MM.1S (cell line): ENCODE results near the gene FLII.

Experiments used
- DNase-seq: peaks from one replicate; pipeline ENCODE4 v3.0.0-alpha.2; 2015
- H2AFZ ChIP-seq: fragments of 300-600 bp; sonication (generic); 2 replicates; pipeline ENCODE4 v1.6.0; 2016; ENCODE audit warnings: antibody characterized with exemption, low read length
- H3F3A ChIP-seq: fragments of 300-600 bp; sonication (generic); 2 replicates; pipeline ENCODE4 v1.6.1; 2016; ENCODE audit warnings: mild to moderate bottlenecking, antibody characterized with exemption, low read length, moderate library complexity, mixed read lengths; ENCODE audit not compliant: insufficient read depth
- H3K27ac ChIP-seq: fragments of 300-600 bp; sonication (generic); 2 replicates; pipeline ENCODE4 v1.5.1; 2016; ENCODE audit warnings: mild to moderate bottlenecking, low read length
- H3K27me3 ChIP-seq: fragments of 300-600 bp; sonication (generic); replicated peaks from 2 replicates; pipeline ENCODE4 v1.6.0; 2016; ENCODE audit warnings: low read length; ENCODE audit not compliant: insufficient read depth
- H3K36me3 ChIP-seq: fragments of 300-600 bp; sonication (generic); replicated peaks from 2 replicates; pipeline ENCODE4 v1.6.1; 2016; ENCODE audit warnings: mild to moderate bottlenecking, low read length, mixed read lengths; ENCODE audit not compliant: insufficient read depth
- H3K4me1 ChIP-seq: fragments of 300-600 bp; sonication (generic); 2 replicates; pipeline ENCODE4 v1.6.1; 2016; ENCODE audit warnings: low read length, mixed read lengths
- H3K4me2 ChIP-seq: fragments of 300-600 bp; sonication (generic); 2 replicates; pipeline ENCODE4 v1.6.0; 2016; ENCODE audit warnings: low read depth, low read length
- H3K4me3 ChIP-seq: fragments of 300-600 bp; sonication (generic); 2 replicates; pipeline ENCODE4 v1.5.1; 2016; ENCODE audit warnings: low read length, mixed read lengths
- H3K79me2 ChIP-seq: fragments of 300-600 bp; sonication (generic); 2 replicates; pipeline ENCODE4 v1.6.1; 2016; ENCODE audit warnings: mixed run types, low read length, mixed read lengths
- H3K9ac ChIP-seq: fragments of 300-600 bp; sonication (generic); 2 replicates; pipeline ENCODE4 v1.6.1; 2016; ENCODE audit warnings: low read length, mixed read lengths
- H3K9me2 ChIP-seq: fragments of 300-600 bp; sonication (generic); replicated peaks from 2 replicates; pipeline ENCODE4 v1.6.1; 2016; ENCODE audit warnings: mild to moderate bottlenecking, low read length, mixed read lengths; ENCODE audit not compliant: insufficient read depth
- H3K9me3 ChIP-seq: fragments of 300-600 bp; sonication (generic); replicated peaks from 2 replicates; pipeline ENCODE4 v1.6.1; 2016; ENCODE audit warnings: mild to moderate bottlenecking, low read length, mixed read lengths; ENCODE audit not compliant: insufficient read depth
- H4K20me1 ChIP-seq: fragments of 300-600 bp; sonication (generic); 2 replicates; pipeline ENCODE4 v1.6.1; 2016; ENCODE audit warnings: mild to moderate bottlenecking, low read length, moderate library complexity, mixed read lengths; ENCODE audit not compliant: insufficient read depth
- CTCF ChIP-seq: fragments of 300-600 bp; sonication (generic); IDR thresholded peaks from 2 replicates; pipeline ENCODE4 v1.5.1; 2016; ENCODE audit warnings: antibody characterized with exemption, low read length, mixed read lengths
- EZH2 ChIP-seq: fragments of 300-600 bp; sonication (generic); optimal IDR thresholded peaks from 2 replicates; pipeline ENCODE3; 2017; ENCODE audit warnings: low read depth, mild to moderate bottlenecking, antibody characterized with exemption, low read length, mixed read lengths
- EZH2phosphoT487 ChIP-seq: fragments of 300-600 bp; sonication (generic); IDR thresholded peaks from 2 replicates; pipeline ENCODE4 v1.6.1; 2018; ENCODE audit warnings: antibody characterized with exemption, low read length

FLII gene

GRCh38 chr17:18270046-18270931, 11.8 kb upstream of the FLII start:
- Histone ChIP-seq H3K9ac (no peak overlapping the region), H3K4me2 (no peak overlapping the region), H3F3A (no peaks in the 10 kb centered on the region), H3K36me3 (no peaks in the 10 kb centered on the region), H3K4me1 (no peaks in the 10 kb centered on the region), H3K4me3 (no peak overlapping the region), H3K27ac (no peak overlapping the region), H4K20me1 (no peaks in the 10 kb centered on the region), H3K9me2 (no peaks in the 10 kb centered on the region), H3K79me2 (no peaks in the 10 kb centered on the region), H3K27me3 (no peaks in the 10 kb centered on the region), H3K9me3 (no peaks in the 10 kb centered on the region), H2AFZ (no peak overlapping the region)
- TF ChIP-seq CTCF, result no peak
- TF ChIP-seq EZH2, result no peak
- no peak for TF ChIP-seq EZH2phosphoT487
- DNase-seq, result no peak

GRCh38 chr17:18267927-18268711, 9.6 kb upstream of the FLII start:
- TF ChIP-seq CTCF (no peak), EZH2phosphoT487 (no peak), EZH2 (no peak)
- no peak for DNase-seq

GRCh38 chr17:18267366-18267765, 8.8 kb upstream of the FLII start:
- H3K79me2 ChIP-seq, result peaks cover 5% of the 10 kb centered on the region; the same call in 1 of the 2 replicates
- H3K36me3 ChIP-seq, result no peaks in the 10 kb centered on the region
- no peak for DNase-seq
- no peaks in the 10 kb centered on the region for H3K9me3 ChIP-seq
- no peaks in the 10 kb centered on the region for H4K20me1 ChIP-seq
- no peak overlapping the region for H3K4me2 ChIP-seq
- TF ChIP-seq EZH2phosphoT487 (no peak), EZH2 (no peak)
- H3K9ac ChIP-seq, result no peak overlapping the region
- H3K4me3 ChIP-seq, result no peak overlapping the region
- no peak overlapping the region for H2AFZ ChIP-seq
- H3K27me3 ChIP-seq, result no peaks in the 10 kb centered on the region
- H3K27ac ChIP-seq, result no peak overlapping the region
- H3F3A ChIP-seq, result no peaks in the 10 kb centered on the region
- H3K9me2 ChIP-seq, result no peaks in the 10 kb centered on the region
- no peaks in the 10 kb centered on the region for H3K4me1 ChIP-seq

More at GRCh38 chr17:18267927-18268711, 9.6 kb upstream of the FLII start:
- no peaks in the 10 kb centered on the region for H4K20me1 ChIP-seq
- no peaks in the 10 kb centered on the region for H3K27me3 ChIP-seq
- no peak overlapping the region for H3K4me3 ChIP-seq
- H3K9ac ChIP-seq, result no peak overlapping the region
- no peak overlapping the region for H3K4me2 ChIP-seq
- no peak overlapping the region for H3K27ac ChIP-seq
- no peaks in the 10 kb centered on the region for H3K9me2 ChIP-seq
- no peaks in the 10 kb centered on the region for H3F3A ChIP-seq
- no peaks in the 10 kb centered on the region for H3K79me2 ChIP-seq
- no peak overlapping the region for H2AFZ ChIP-seq
- H3K9me3 ChIP-seq, result no peaks in the 10 kb centered on the region
- H3K36me3 ChIP-seq, result no peaks in the 10 kb centered on the region
- H3K4me1 ChIP-seq, result no peaks in the 10 kb centered on the region
